ENCODE results near the gene DDX24.

DNA sequence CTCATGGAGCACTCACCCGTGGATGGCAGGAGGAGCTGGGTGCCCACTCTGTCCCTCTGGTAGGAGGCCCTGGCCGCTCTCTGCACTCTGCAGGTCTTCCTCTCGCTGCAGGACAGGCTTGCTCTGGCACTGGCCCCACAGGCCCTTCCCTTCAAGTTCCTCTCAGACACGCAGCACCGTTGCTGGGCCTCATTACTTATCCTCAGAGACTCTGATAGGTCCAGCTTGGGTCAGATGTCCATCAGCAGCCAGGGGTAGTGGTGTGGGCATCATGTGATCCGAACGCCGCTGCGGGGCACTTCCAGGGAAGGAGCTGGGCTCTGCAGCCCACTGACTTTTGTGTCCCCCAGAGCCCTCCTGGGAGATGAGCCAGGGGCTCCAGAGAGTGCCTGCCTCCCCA is 43.0 kb downstream of the DDX24 start:
- TF ChIP-seq EZH2 (IDR thresholded peaks at IDR 0.05) (no peak), POLR2AphosphoS5 (IDR thresholded peaks at IDR 0.05; ENCODE audit: borderline replicate concordance, low read depth, low read length) (no peak)

Measured in SK-N-MC (cell line).